ENCODE data around the gene SLC51B.
"Not testable (repeated sequence)": the region's sequence is repeated elsewhere in the genome, so short reads cannot be mapped to it uniquely, and the experiment has no call there.

SLC51B gene

DNA sequence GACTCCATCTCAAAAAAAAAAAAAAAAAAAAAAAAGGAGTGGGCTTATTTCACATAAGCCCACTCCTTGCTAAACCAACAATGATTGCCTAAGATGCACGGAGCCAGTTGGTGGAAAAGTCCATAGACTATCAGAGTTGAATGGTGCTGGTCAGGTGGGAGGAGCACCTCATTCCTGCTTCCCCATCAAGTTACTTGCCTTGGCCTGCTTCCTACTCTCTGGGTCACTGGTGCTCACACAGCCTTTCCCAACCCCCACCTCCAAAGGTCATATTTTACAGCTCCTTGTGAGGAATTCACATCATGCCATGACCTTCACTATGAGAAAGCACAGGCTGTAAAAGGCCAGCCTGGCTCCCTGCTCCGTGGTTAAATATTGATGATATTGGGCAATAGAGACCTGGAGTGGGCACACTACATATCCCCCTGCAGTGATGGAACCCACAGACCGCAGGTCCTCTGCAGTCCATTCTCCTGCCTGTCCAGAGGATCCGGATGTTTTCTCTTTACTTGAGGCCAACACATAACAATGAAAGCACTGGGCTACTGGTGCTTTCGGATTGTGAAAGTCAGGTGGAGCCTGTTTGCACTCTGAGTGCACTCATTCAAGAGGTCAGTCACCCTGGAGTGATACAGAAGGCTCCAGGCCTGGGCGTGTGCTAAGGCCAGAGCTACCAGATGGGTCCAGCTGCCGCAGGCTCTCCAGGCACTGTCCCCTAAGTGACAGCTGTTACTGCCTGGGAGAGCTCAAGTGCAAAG, at the start of gene SLC51B:
TSS of gene SLC51B (plus strand) at position 664 of the 758 bp plus-strand sequence. CDS start 4,618 bp downstream, outside the sequence.
- no peak for DNase-seq (ENCODE audit: low read depth in 2 of 2, low spot score in 1 of 2)

DNA sequence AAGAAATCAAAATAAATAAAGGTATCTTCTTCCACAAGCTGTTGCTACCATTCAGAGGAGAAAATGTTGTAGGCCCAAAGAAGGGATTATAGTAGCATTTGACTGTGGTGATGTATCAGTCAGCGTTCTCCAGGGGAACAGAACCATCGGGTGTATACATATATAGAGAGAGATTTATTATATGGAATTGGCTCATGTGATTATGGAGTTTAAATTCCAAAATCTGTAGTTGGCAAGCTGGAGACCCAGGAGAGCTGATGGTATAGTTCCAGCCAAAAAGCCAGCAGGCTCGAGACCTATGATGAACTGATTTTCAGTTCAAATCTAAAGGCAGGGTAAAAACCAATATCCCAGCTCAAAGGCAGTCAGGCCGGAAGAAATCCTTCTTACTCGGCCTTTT, 48.1 kb upstream of the SLC51B start:
- DNase-seq (ENCODE audit: low read depth in 2 of 2, low spot score in 1 of 2) = no peak

DNA sequence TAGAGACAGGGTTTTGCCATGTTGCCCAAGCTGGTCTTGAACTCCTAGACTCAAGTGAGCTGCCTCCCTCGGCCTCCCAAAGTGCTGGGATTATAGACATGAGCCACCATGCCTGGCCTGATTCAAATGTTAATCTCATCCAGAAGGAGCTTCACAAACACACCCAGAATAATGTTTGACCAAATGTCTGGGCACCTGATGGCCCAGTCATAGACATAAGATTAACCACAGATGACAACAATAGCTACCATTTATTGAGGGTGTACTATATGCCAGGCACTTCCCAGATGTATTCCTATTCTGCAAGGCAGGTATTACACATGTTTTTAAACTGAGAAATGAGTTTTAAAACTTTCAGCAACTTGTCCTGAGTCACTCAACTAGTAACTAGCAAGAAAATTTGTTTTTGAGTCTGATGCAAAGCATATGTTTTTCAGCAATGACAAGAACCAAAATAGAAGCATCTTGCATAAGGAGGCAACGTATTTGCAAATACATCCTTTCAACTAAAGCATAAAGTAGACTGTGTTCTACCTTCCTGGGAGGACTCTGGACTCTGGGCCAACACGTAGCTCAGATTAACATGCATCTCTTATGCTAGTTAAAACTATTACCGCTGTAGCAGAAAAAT, 47.3 kb upstream of the SLC51B start:
- no peak for DNase-seq (ENCODE audit: low read depth in 2 of 2, low spot score in 1 of 2)

DNA sequence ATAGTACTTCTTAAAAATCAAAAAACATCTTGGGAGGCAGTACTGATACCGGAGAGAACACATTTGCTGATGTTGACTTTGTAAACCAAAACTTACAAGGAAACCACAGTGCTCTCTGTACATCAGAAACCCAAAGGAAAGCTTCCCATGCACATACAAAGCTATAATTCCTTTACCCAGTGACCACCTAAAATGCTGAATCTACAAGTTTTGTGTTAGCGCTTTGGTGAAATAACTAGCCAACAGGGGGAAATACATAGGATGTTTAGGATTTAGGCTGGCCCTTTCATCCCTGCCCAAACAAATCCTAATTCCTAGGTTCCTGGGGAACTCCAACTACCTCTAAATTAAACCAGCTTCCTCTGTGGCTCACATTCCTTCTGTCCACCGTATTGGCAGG, 40.2 kb upstream of the SLC51B start:
- no peak for DNase-seq (ENCODE audit: low read depth in 2 of 2, low spot score in 1 of 2)

DNA sequence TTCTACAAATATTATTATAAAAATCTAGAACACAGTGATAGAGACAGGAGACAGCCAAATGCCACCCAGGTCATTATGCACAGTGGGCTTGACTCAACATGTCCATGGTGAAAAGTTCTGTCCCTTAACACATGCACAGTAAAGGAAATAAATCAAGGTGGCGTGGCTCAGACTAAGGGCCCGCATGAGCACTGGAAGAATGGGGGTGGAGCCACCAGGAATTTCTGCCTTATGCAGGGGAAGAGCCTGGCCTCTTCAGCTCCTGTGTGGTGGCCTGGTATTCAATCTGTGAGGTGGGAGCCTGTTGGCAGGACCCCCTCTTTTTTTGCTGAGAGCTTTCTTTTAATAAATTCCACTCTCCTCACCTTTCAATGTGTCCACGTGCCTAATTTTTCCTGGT, 38.3 kb upstream of the SLC51B start:
- no peak for DNase-seq (ENCODE audit: low read depth in 2 of 2, low spot score in 1 of 2)

DNA sequence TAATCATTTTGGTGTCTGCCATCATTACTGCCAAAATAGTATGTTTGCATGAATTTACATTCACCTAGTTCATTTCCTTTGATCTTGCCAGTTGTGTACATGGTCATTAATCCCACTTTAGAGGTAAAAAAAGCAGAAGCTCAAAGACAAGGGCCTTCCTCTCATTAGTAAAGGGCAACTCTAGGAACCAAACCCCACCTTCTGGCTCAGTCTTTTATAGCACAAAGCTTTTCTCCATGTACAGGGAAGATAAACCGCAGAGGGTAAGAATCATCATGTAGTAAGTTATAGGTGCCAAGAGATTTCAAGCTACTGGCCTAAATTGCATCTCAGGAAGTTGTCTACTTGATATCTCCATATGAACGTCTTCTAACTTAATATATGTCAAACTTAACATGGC, 36.2 kb upstream of the SLC51B start:
- no peak for DNase-seq (ENCODE audit: low read depth in 2 of 2, low spot score in 1 of 2)

DNA sequence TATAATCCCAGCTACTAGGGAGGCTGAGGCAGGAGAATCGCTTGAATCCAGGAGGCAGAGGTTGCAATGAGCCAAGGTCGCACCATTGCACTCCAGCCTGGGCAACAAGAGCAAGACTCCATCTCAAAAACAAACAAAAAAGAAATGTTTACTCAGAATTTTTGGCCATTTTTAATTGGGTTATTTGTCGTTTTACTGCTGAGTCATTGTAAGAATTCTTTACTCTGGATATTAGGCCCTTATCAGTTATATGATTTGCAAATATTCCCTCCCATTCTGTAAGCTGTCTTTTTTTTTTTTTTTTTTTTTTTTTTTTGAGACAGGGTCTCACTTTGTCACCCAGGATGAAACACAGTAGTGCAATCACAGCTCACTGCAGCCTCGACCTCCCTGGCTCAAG, 34.0 kb upstream of the SLC51B start:
- DNase-seq (ENCODE audit: low read depth in 2 of 2, low spot score in 1 of 2) = not testable (repeated sequence)

DNA sequence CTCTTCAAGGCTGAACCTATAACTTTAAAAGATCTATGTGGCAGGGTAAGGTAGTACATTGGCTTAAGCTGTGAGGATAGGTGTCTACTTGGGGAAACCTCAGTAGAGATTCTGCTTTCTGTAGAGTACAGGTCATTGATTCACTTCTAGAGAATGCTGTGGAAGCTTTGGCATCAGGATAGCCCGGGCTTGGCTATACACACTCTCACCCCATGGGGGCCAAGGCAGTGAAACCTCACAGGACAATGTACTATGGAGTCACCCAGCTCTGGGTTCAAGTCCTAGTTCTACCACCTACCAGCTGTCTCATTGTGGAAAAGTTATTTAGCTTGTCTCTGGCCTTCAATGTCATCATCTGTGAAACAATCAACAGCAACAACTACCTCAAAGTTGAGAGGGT, 24.8 kb upstream of the SLC51B start:
- DNase-seq (ENCODE audit: low read depth in 2 of 2, low spot score in 1 of 2) = no peak

DNA sequence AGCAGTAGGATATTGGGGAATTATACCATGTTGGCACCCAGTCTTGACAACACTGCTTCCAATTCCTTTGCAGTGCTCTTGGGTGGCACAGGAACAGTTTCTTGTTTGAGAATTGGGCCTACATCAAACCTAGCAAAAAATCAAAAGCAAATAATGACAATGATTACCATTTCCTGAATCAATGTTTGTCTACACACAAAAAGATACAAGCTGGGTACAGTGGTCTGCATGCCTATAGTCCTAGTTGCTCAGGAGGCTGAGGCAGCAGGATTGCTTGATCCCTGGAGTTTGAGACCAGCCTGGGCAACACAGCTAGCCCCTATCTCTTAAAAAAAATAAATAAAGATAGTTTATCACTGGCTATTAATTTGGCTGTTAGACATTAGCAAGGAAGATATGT, 23.7 kb upstream of the SLC51B start:
- DNase-seq (ENCODE audit: low read depth in 2 of 2, low spot score in 1 of 2) = no peak

DNA sequence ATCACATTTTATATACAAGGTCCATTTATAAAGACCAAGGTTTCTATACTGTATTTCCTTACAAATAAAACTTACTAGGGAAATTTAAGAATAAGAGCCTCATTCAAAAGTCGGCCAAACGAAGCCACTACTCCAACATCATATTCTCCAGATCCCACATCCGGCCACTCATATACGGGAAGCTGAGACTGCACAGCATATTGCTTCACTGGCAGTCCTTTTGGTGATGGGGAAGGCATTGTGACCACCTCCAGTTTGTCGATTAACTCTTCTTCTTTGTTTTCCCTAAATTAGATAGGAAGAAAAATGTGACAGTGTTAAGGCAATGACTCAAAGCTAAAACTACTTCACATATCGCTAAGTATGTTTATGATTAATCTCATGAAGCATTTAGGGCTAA, 18.4 kb upstream of the SLC51B start:
- no peak for DNase-seq (ENCODE audit: low read depth in 2 of 2, low spot score in 1 of 2)

DNA sequence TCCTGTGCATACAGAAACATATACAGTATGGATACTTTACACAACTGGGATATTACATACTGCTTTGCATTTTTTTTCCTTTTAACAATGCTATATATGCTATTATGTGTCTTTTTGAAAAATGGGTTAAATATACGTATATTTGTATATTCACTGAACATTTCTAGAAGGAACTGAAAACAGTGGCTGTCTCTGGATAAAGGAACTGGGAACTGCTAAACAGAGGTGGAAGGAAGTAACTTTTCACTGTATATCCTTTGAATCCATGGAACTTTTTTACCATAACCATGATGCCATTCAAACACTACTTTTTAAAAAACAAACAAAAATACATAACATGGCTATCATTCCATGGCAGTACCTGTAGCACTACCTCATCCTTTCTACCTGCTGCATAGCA, 17.6 kb upstream of the SLC51B start:
- DNase-seq (ENCODE audit: low read depth in 2 of 2, low spot score in 1 of 2) = no peak

DNA sequence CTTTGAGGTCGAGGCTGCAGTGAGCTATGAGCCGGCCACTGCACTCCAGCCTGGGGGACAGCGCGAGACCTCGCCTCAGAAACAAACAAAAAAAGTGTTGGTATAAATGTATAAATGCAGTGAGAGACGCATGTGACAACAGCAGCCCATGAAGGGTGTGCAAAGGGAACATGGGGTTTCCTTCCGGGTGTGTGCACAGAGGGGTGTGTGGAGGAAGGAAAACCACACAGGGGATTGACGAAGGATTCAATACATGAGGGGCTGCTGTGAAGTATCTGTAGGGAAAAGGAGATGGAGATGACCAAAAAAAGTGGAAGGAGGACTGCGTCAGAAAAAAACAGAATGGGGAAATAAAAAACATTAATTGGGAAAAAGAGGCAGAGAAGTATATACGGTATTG, 16.8 kb upstream of the SLC51B start:
- no peak for DNase-seq (ENCODE audit: low read depth in 2 of 2, low spot score in 1 of 2)

DNA sequence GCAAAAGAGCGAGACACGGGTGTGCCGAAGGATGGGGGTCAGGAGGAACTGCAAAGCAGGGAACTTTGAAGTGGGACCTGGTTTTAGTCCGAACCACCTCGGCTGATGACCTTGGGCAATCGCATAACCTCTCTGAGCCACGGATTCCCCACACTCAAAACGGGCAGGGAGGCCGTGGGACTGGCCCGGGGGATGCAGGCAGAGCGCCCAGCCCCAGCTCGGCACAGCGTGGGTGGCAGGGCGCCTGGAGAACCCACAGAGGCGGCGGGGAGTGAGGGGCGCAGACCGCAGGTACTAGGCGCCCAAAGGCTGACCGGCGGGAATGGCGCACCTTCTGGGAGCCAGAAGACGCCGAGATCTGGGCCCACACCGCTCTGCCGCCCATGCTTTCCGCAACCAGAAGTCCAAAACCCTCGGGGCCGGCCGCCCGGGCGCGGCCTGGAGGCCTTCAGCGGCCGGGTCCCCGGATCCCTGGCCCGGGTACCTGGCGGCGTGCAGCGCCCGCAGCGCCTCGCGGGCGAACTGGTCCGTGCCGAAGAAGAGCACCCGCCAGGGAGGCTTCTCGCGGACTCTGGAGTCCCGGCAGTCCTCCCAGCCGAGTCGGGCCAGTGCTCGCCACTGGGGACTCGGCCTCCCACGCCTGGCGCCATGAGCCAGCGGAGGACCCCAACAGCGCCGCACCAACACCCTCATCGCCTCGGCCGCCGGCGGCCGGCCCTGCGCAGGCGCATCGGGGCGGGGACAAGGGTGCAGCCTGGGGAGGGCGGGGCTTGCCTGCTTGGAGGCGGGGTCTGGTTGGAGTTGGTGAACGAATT, 16.1 kb upstream of the SLC51B start, which contains the start of gene MTFMT:
TSS of gene MTFMT (minus strand) at position 719 of the 815 bp plus-strand sequence. CDS start at position 693, 26 bp downstream.
- peak; percentile 87 to 91 for DNase-seq (ENCODE audit: low read depth in 2 of 2, low spot score in 1 of 2)

DNA sequence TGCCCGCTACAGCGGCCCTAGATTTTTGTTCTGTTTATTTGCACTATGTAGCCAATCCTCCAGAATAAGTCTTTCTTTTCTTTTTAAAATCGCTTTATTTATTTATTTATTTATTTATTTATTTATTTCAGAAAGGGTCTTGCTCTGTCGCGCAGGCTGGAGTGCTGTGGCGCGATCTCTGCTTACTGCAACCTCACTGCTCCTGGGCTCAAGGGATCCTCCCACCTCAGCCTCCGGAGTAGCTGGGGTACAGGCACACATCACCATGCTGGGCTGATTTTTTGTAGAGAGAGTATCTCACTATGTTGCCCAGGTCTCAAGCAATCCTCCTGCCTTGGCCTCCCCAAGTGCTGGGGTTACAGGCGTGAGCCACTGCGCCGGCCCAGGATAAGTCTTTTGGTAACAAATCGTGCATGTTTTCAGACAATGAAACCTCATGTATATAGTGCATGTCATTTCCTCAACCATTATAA, 15.4 kb upstream of the SLC51B start:
- no peak for DNase-seq (ENCODE audit: low read depth in 2 of 2, low spot score in 1 of 2)

DNA sequence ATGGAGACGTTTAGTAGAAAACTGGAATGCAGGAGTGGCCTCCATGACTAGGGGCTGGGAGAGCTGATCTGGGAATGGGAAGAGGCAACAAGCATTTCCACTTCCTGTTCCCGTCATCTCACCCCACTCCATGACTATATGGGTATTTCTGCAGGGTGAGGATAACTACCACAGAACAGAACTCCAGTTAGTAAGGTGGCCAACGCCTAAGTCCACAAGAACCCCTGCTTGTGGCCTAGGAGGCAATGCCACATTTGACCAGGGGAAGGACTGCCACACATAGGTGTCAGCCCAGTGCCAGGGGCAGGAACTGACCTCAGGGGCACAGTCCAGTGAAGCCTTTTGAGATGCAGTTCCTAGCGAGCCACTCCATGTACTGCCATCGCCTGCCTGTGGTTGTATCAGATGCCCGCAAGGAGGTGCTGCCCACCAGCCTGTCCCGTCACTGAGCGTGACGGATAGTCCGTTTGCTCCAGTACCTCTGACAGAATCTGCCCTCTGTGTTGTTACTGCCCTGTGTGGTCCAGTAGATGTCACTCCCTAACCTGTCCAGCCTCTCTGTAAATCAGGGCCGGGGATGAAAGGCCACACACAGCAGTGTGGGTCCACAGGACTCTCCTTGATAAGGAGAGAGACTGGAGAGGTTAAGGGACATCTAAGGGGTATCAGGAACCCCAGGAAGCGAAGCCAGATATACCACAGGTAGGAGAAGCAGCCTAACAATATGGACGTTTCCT, 12.2 kb upstream of the SLC51B start:
- DNase-seq (ENCODE audit: low read depth in 2 of 2, low spot score in 1 of 2) = no peak

DNA sequence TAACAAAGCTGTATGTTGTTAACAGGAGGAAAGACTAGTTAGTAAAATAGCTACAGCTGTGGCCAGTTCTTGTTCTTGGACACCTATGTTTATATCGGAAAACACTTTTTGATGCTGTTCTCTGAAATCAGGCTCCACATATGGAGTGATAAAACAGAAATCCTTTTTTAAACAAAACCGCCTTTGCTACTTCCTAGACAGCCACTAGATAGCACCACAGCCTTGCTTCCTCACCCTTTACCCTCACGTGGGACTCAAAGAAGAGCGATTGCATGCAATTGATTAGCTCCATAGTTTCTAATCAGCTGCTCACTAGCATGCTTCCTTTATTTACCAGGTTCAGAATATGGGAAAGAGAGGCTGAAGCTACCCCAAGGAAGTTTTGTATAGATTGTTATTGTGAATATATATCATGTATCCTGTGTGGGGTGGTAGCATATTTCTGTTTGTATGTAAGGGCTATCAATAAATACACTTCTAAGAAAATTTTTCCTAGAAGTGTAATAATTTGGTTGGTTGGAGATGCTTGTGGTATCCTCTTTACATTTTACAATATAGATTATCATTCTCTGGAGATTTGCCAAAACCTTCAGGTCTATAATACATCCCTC, 11.4 kb upstream of the SLC51B start:
- no peak for DNase-seq (ENCODE audit: low read depth in 2 of 2, low spot score in 1 of 2)

DNA sequence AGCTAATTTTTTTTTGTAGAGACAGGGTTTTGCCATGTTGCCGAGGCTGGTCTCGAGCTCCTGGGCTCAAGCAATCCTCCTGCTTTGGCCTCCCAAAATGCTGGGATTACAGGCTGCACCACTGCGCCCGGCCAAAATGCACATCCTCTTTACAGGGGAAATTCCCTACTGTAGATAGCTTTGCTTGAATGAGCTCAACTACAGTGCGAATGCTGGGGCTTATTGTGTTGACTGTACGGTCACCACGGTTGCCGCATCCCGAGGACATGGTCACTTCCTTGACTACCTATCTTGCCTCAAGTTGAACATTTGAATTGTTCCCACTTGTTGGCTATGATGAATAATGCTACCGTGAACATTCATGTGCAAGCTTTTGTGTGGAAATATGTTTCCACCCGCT, 10.5 kb upstream of the SLC51B start:
- DNase-seq (ENCODE audit: low read depth in 2 of 2, low spot score in 1 of 2) = no peak

DNA sequence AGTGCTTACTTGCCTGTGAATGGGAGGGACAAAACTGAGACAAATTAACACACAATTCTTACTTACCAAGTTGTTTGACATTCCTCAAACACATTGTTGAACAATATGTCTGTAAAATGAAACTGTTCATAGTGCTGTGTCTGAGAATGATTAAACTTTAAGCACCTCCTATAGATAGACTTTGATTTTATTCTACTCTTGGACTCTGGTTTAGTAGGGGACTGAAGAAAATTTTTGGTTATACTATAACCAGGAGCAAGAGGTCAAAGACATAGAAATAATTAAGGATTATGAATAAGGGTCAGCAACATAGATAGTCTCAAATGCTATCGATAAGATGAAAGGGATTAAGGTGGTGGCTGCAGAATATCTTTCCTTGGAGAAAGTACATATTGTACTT, 7.9 kb upstream of the SLC51B start:
- no peak for DNase-seq (ENCODE audit: low read depth in 2 of 2, low spot score in 1 of 2)

DNA sequence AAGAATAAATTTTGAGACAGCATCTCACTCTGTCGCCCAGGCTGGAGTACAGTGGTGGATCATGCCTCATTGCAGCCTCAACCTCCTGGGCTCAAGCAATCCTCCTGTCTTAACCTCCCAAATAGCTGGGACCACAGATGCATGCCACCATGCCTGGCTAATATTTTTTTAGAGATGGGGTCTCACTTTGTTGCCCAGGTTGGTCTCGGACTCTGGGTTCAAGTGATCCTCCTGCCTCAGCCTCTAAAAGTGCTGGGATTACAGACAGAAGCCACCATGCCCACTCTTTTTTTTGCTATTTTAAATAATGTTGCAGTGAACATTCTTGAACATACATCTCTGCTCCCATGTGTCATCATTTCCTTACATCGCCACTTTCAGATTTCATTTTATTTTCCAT, 6.8 kb upstream of the SLC51B start:
- DNase-seq (ENCODE audit: low read depth in 2 of 2, low spot score in 1 of 2) = no peak

DNA sequence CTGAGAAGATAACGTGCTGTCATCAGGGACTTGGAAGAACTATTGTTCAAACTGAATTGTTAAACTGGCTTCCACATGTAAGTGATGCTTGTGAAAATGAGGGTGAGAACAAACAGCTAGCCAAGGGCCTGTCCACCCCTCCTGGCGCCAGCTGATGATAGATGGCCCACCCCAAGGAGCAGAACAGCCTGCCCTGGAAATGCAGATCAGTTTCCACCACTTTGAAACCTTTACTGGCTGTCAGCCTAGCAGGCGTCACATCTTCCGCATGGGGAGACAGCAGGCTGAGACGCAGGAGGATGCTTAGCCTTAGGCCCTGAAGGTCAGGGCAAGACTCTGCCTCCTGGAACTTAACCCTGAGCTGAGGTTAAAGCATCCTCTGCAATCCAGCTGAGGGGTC, 6.4 kb upstream of the SLC51B start:
- DNase-seq (ENCODE audit: low read depth in 2 of 2, low spot score in 1 of 2) = no peak

DNA sequence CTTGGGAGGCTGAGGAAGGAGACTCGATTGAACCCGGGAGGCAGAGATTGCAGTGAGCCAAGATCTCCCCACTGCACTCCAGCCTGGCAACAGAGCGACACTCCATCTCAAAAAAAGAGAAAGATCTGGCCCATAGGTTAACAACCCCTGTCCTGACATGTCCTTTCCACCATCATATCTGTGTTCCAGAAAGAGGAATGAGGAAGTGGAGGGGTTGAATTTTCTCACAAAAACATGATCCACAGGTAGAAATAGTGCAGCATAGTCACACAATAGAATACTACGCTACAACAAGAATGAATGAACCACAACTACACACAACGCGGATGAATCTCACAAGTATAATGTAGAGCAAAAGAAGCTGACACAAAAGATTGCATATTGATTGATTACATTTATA, 4.7 kb upstream of the SLC51B start:
- DNase-seq (ENCODE audit: low read depth in 2 of 2, low spot score in 1 of 2) = no peak
